ENCODE results near the gene RPL36A. TPM values are rescaled to one million over a fixed set of nuclear protein-coding genes. Genes with fewer than 3 reads are reported as not detected.
A peak's percentile ranks its signal among the peaks of the same experiment; 100 is the strongest.

The RPL36A gene
- total and polyA plus RNA-seq, 9 of the 15 experiments (the other 6 are each of a cell fraction or from before 2014, with no cell fraction given), result 412 to 4,539 (median 3,209) TPM

- Histone ChIP-seq H3K9me3 (replicated peaks; ENCODE audit: control insufficient read depth, insufficient read depth, low read depth, low read length) (no peaks in the 10 kb centered on the region), H2AFZ (ENCODE audit: low read depth, low read length) (no peak overlapping the region), H3K27ac (ENCODE audit: extremely low read depth, low read depth, low read length) (no peak overlapping the region), H3K4me2 (ENCODE audit: insufficient read depth, low read length) (no peak overlapping the region), H3K36me3 (ENCODE audit: control insufficient read depth, insufficient read depth, low read length) (peaks cover 68% of the 10 kb centered on the region; the same call in 2 of the 3 replicates), H3K9me1 (ENCODE audit: control insufficient read depth, insufficient read depth, low read length) (no peaks in the 10 kb centered on the region), H3K9ac (ENCODE audit: insufficient read depth in 1 of 2, low read depth in 2 of 2, low read length in 2 of 2) (no peak overlapping the region), H3K27me3 (ENCODE audit: control insufficient read depth in 2 of 2, insufficient read depth in 2 of 2, low read length in 2 of 2) (no peaks in the 10 kb centered on the region), H3K79me2 (ENCODE audit: control insufficient read depth, insufficient read depth, low read length) (no peaks in the 10 kb centered on the region), H3K4me3 (no peak overlapping the region), H3K4me1 (replicated peaks in 1 of 2; ENCODE audit: control insufficient read depth in 2 of 2, insufficient read depth in 2 of 2, low read length in 2 of 2) (no peaks in the 10 kb centered on the region), H4K20me1 (replicated peaks; ENCODE audit: control insufficient read depth, insufficient read depth, low read length) (no peaks in the 10 kb centered on the region)
- ChIA-PET POLR2A (interaction anchor here (1.8 kb wide), 1 partner anchor 9 kb away, joined by 5 read pairs; the partner anchor contains the start of gene TIMM8A), CTCF (ENCODE audit: low intra/inter-chr PET ratio) (no interaction called here)
- DNase-seq (ENCODE audit: extremely low read depth in 1 of 4, low spot score in 3 of 4) (peak; percentile 7 to 41 (median 18)), FAIRE-seq (peak; percentile 75), ATAC-seq (peak; percentile 87)
- in situ Hi-C loops (cut with MboI), result no loop called here
- intact Hi-C loops (cut with micrococcal nuclease), result no loop called here
- WGBS (ENCODE audit: insufficient coverage, low coverage, missing lambda C conversion rate), result 41% methylated on average over 5 of the region's 5 CpGs
- no TSS peak for BruUV-seq (replicated peaks)
- TF ChIP-seq RAD21 (CRISPR knock-in tag; conservative IDR thresholded peaks at IDR 0.05 in 1 of 2, IDR thresholded peaks at IDR 0.05 in 1 of 2) (peak in 1 of 2 experiments; percentile 31; a peak in 2 of 4 replicates), POLR3G (IDR thresholded peaks at IDR 0.05; ENCODE audit: extremely low read depth, insufficient read length, insufficient replicate concordance) (no peak), CTCF (IDR thresholded peaks at IDR 0.05 in 2 of 3, conservative IDR thresholded peaks at IDR 0.05 in 1 of 3; ENCODE audit: insufficient read depth in 2 of 3, low read depth in 1 of 3, low read length in 3 of 3) (peak; percentile 20 to 44 (median 28); a peak in 4 of 6 replicates), MTA2 (IDR thresholded peaks at IDR 0.05; ENCODE audit: low read depth) (no peak), ARID3B (CRISPR knock-in tag; IDR thresholded peaks at IDR 0.05; ENCODE audit: borderline replicate concordance) (no peak), ZNF586 (CRISPR knock-in tag; conservative IDR thresholded peaks at IDR 0.05) (no peak), COPS2 (conservative IDR thresholded peaks at IDR 0.05) (no peak), SETDB1 (IDR thresholded peaks at IDR 0.05; ENCODE audit: low read length) (no peak)
Observed at GRCh38 chrX:101357166-101357795, 33.5 kb upstream of the RPL36A start.

All from K562 (cell line).